ENCODE data around the gene KPNA2. TPM values are rescaled to one million over a fixed set of nuclear protein-coding genes. Genes with fewer than 3 reads are reported as not detected.

The KPNA2 gene
- total RNA-seq (100 to 1,000 TPM in 1 of 5 experiments, 10 to 100 TPM in 2, 1 to 10 TPM in 2; 8.4 to 161 (median 45.9) TPM), polyA plus RNA-seq (10 to 100 TPM; 11.5 to 18.7 TPM), total RNA-seq (93.6 reads per million, percentile 83 among the genes with 10 or more reads in this experiment)

GRCh38 chr17:68035523-68036303 lies at the start of gene KPNA2:
Gene KPNA2 (plus strand): TSS chr17:68035735. CDS start chr17:68037133, 1,398 bp downstream.
- Histone ChIP-seq H3K27ac (ENCODE audit: low read depth, low read length) (peak within 1 kb of the TSS; percentile 91), H3K4me3 (ENCODE audit: low read length) (peak within 1 kb of the TSS; percentile 71), H3K9me3 (ENCODE audit: control insufficient read depth in 2 of 3, low read length in 3 of 3) (no peaks in the 10 kb centered on the region), H3K4me1 (ENCODE audit: control insufficient read depth in 2 of 2, insufficient read depth in 2 of 2, low read length in 2 of 2) (peaks cover 8 to 16% of the 10 kb centered on the region in 2 donors), H3K27me3 (ENCODE audit: control insufficient read depth in 2 of 2, insufficient read depth in 2 of 2, low read length in 2 of 2) (no peaks in the 10 kb centered on the region), H3K36me3 (ENCODE audit: control insufficient read depth in 2 of 3, insufficient read depth in 3 of 3, low read length in 3 of 3) (peaks cover 0 to 24% (median 0%) of the 10 kb centered on the region in 3 experiments)
- ATAC-seq, result peak; percentile 94
- CTCF ChIA-PET, result interaction anchor here (1.0 to 1.2 kb wide), 2 partner anchors 201 to 425 kb away, joined by 3 to 4 read pairs; no protein-coding TSS in a partner anchor
- peaks cover 0 to 11% (median 0%) of the 10 kb centered on the region in 5 donors for H3K36me3 Mint-ChIP-seq
- peak within 1 kb of the TSS; percentile 83 to 97 (median 92) for H3K27ac Mint-ChIP-seq
- peaks cover 6 to 32% (median 15%) of the 10 kb centered on the region in 7 donors for H3K4me1 Mint-ChIP-seq
- DNase-seq, result peak; percentile 70 to 95 (median 91)
- H3K27me3 Mint-ChIP-seq, result peaks cover 0 to 3% (median 0%) of the 10 kb centered on the region in 5 donors
- POLR2A ChIA-PET, result interaction anchor here (0.5 to 1.3 kb wide), 3 partner anchors 10 to 451 kb away, joined by 3 to 5 read pairs (median 3); no protein-coding TSS in a partner anchor
- H3K9me3 Mint-ChIP-seq, result peaks cover 0 to 5% (median 0%) of the 10 kb centered on the region in 11 donors
- H3K4me3 Mint-ChIP-seq, result peak within 1 kb of the TSS; percentile 83 to 97 (median 91)
- intact Hi-C loops (cut with micrococcal nuclease), result loop anchor here (1.0 to 10.0 kb wide), 19 partner anchors 15 to 1377 kb away; partner anchors contain the start of genes PRKAR1A (in 2 of the 2), AMZ2 (in 1 of the 2), ARSG (in 1 of the 2) and BPTF (in 1 of the 2)

- H3K4me1 Mint-ChIP-seq, result peaks cover 18 to 27% (median 24%) of the 10 kb centered on the region in 7 donors
- intact Hi-C loops (cut with micrococcal nuclease), result loop anchor here in 1 of 2 donors (5.0 to 10.0 kb wide), 2 partner anchors 166 to 1336 kb away; partner anchors contain the start of genes ABCA5 and BPTF
- Histone ChIP-seq H3K4me3 (ENCODE audit: low read length) (no peak overlapping the region), H3K27me3 (ENCODE audit: control insufficient read depth in 2 of 2, insufficient read depth in 2 of 2, low read length in 2 of 2) (peaks cover 0 to 7% of the 10 kb centered on the region in 2 donors), H3K27ac (ENCODE audit: low read depth, low read length) (no peak overlapping the region), H3K36me3 (ENCODE audit: control insufficient read depth in 2 of 3, insufficient read depth in 3 of 3, low read length in 3 of 3) (no peaks in the 10 kb centered on the region), H3K9me3 (ENCODE audit: control insufficient read depth in 2 of 3, low read length in 3 of 3) (no peaks in the 10 kb centered on the region), H3K4me1 (ENCODE audit: control insufficient read depth in 2 of 2, insufficient read depth in 2 of 2, low read length in 2 of 2) (peaks cover 14 to 19% of the 10 kb centered on the region in 2 donors)
- no peak overlapping the region for H3K27ac Mint-ChIP-seq
- DNase-seq (no peak), ATAC-seq (no peak)
- CTCF ChIA-PET, result no interaction called here
- H3K36me3 Mint-ChIP-seq, result peaks cover 0 to 6% (median 0%) of the 10 kb centered on the region in 5 donors
- POLR2A ChIA-PET, result no interaction called here
- H3K27me3 Mint-ChIP-seq, result peaks cover 5 to 18% (median 10%) of the 10 kb centered on the region in 5 donors
- peaks cover 0 to 3% (median 0%) of the 10 kb centered on the region in 11 donors for H3K9me3 Mint-ChIP-seq
- H3K4me3 Mint-ChIP-seq, result peak overlapping the region in 1 of 10 donors; percentile 19
Measured at GRCh38 chr17:67990909-67991308, 44.6 kb upstream of the KPNA2 start.

- DNase-seq (peak in 1 of 9 donors; percentile 27), ATAC-seq (no peak)
- peaks cover 5 to 33% (median 21%) of the 10 kb centered on the region in 5 donors for H3K27me3 Mint-ChIP-seq
- peaks cover 0 to 7% of the 10 kb centered on the region in 2 donors for H3K27me3 ChIP-seq (ENCODE audit: control insufficient read depth in 2 of 2, insufficient read depth in 2 of 2, low read length in 2 of 2)
- peak overlapping the region; percentile 67 for H3K4me3 ChIP-seq (ENCODE audit: low read length)
- H3K27ac Mint-ChIP-seq, result peak overlapping the region; percentile 48 to 92 (median 87)
- POLR2A ChIA-PET, result interaction anchor here (0.6 to 0.7 kb wide), 2 partner anchors 25 to 45 kb away, joined by 3 read pairs; no protein-coding TSS in a partner anchor
- CTCF ChIA-PET, result no interaction called here
- peak overlapping the region; percentile 43 for H3K27ac ChIP-seq (ENCODE audit: low read depth, low read length)
- peaks cover 19 to 24% of the 10 kb centered on the region in 2 donors for H3K4me1 ChIP-seq (ENCODE audit: control insufficient read depth in 2 of 2, insufficient read depth in 2 of 2, low read length in 2 of 2)
- peaks cover 21 to 34% (median 32%) of the 10 kb centered on the region in 7 donors for H3K4me1 Mint-ChIP-seq
- intact Hi-C loops (cut with micrococcal nuclease), result loop anchor here (1.0 to 10.0 kb wide), 8 partner anchors 27 to 1335 kb away; partner anchors contain the start of genes ABCA5 (in 2 of the 2), BPTF (in 1 of the 2) and KPNA2 (in 1 of the 2)
- H3K9me3 ChIP-seq (ENCODE audit: control insufficient read depth in 2 of 3, low read length in 3 of 3), result no peaks in the 10 kb centered on the region
- H3K36me3 ChIP-seq (ENCODE audit: control insufficient read depth in 2 of 3, insufficient read depth in 3 of 3, low read length in 3 of 3), result no peaks in the 10 kb centered on the region
- peak overlapping the region; percentile 82 to 96 (median 94) for H3K4me3 Mint-ChIP-seq
- H3K36me3 Mint-ChIP-seq, result peaks cover 0 to 6% (median 0%) of the 10 kb centered on the region in 5 donors
- H3K9me3 Mint-ChIP-seq, result peaks cover 0 to 5% (median 0%) of the 10 kb centered on the region in 11 donors
Measured at GRCh38 chr17:67992548-67993152, 42.9 kb upstream of the KPNA2 start.

- ATAC-seq, result peak; percentile 89
- intact Hi-C loops (cut with micrococcal nuclease), result loop anchor here (1.0 to 10.0 kb wide), 8 partner anchors 26 to 1334 kb away; partner anchors contain the start of genes ABCA5 (in 2 of the 2), BPTF (in 1 of the 2) and KPNA2 (in 1 of the 2)
- Histone ChIP-seq H3K27ac (ENCODE audit: low read depth, low read length) (peak overlapping the region; percentile 51), H3K4me3 (ENCODE audit: low read length) (peak overlapping the region; percentile 67), H3K27me3 (ENCODE audit: control insufficient read depth in 2 of 2, insufficient read depth in 2 of 2, low read length in 2 of 2) (peaks cover 0 to 7% of the 10 kb centered on the region in 2 donors), H3K4me1 (ENCODE audit: control insufficient read depth in 2 of 2, insufficient read depth in 2 of 2, low read length in 2 of 2) (peaks cover 19 to 24% of the 10 kb centered on the region in 2 donors), H3K36me3 (ENCODE audit: control insufficient read depth in 2 of 3, insufficient read depth in 3 of 3, low read length in 3 of 3) (no peaks in the 10 kb centered on the region), H3K9me3 (ENCODE audit: control insufficient read depth in 2 of 3, low read length in 3 of 3) (no peaks in the 10 kb centered on the region)
- ChIA-PET POLR2A (interaction anchor here (0.7 kb wide), 1 partner anchor 44 kb away, joined by 3 read pairs; no protein-coding TSS in a partner anchor), CTCF (no interaction called here)
- peaks cover 21 to 35% (median 32%) of the 10 kb centered on the region in 7 donors for H3K4me1 Mint-ChIP-seq
- H3K36me3 Mint-ChIP-seq, result peaks cover 0 to 6% (median 0%) of the 10 kb centered on the region in 5 donors
- peak overlapping the region; percentile 48 to 92 (median 87) for H3K27ac Mint-ChIP-seq
- peaks cover 5 to 34% (median 21%) of the 10 kb centered on the region in 5 donors for H3K27me3 Mint-ChIP-seq
- peaks cover 0 to 5% (median 0%) of the 10 kb centered on the region in 11 donors for H3K9me3 Mint-ChIP-seq
- H3K4me3 Mint-ChIP-seq, result peak overlapping the region; percentile 83 to 96 (median 94)
- DNase-seq, result peak; percentile 60 to 83 (median 72)
Measured at GRCh38 chr17:67993153-67993997, 42.2 kb upstream of the KPNA2 start.

GRCh38 chr17:67993998-67994361 lies 41.6 kb upstream of the KPNA2 start:
- CTCF ChIA-PET, result no interaction called here

More at GRCh38 chr17:67993998-67994361, 41.6 kb upstream of the KPNA2 start:
- peaks cover 0 to 7% of the 10 kb centered on the region in 2 donors for H3K27me3 ChIP-seq (ENCODE audit: control insufficient read depth in 2 of 2, insufficient read depth in 2 of 2, low read length in 2 of 2)
- intact Hi-C loops (cut with micrococcal nuclease), result loop anchor here (1.0 to 10.0 kb wide), 8 partner anchors 25 to 1333 kb away; partner anchors contain the start of genes ABCA5 (in 2 of the 2), KPNA2 (in 2 of the 2) and BPTF (in 1 of the 2)
- no peaks in the 10 kb centered on the region for H3K9me3 ChIP-seq (ENCODE audit: control insufficient read depth in 2 of 3, low read length in 3 of 3)
- peak overlapping the region; percentile 51 for H3K27ac ChIP-seq (ENCODE audit: low read depth, low read length)
- Mint-ChIP-seq H3K27ac (peak overlapping the region in 8 of 9 donors; percentile 38 to 86 (median 54)), H3K9me3 (peaks cover 0 to 5% (median 0%) of the 10 kb centered on the region in 11 donors), H3K36me3 (peaks cover 0 to 6% (median 0%) of the 10 kb centered on the region in 5 donors), H3K4me1 (peaks cover 21 to 38% (median 32%) of the 10 kb centered on the region in 7 donors), H3K4me3 (peak overlapping the region; percentile 74 to 95 (median 86)), H3K27me3 (peaks cover 5 to 40% (median 21%) of the 10 kb centered on the region in 5 donors)
- POLR2A ChIA-PET, result no interaction called here
- H3K4me3 ChIP-seq (ENCODE audit: low read length), result peak overlapping the region; percentile 50
- no peak for ATAC-seq
- no peaks in the 10 kb centered on the region for H3K36me3 ChIP-seq (ENCODE audit: control insufficient read depth in 2 of 3, insufficient read depth in 3 of 3, low read length in 3 of 3)
- peak in 1 of 9 donors; percentile 13 for DNase-seq
- H3K4me1 ChIP-seq (ENCODE audit: control insufficient read depth in 2 of 2, insufficient read depth in 2 of 2, low read length in 2 of 2), result peaks cover 19 to 24% of the 10 kb centered on the region in 2 donors

Data from naive thymus-derived CD4-positive, alpha-beta T cell (primary cell).